Astrocyte (in vitro differentiated cells and primary cell): Measurements from ENCODE around the gene MRPL55.

Source experiments
- CTCF ChIP-seq: IDR thresholded peaks from 2 replicates; pipeline ENCODE4 v1.5.1; 2011; ENCODE audit warnings: low read depth, mild to moderate bottlenecking, inconsistent platforms, low read length, moderate library complexity; ENCODE audit not compliant: insufficient read depth
- EZH2 ChIP-seq: IDR thresholded peaks from 2 replicates; pipeline ENCODE4 v1.6.1; 2012; ENCODE audit warnings: mild to moderate bottlenecking, low read length, inconsistent platforms; ENCODE audit not compliant: insufficient read depth

- TF ChIP-seq CTCF: no peak
- TF ChIP-seq EZH2: no peak
Measured at GRCh38 chr1:228131766-228132165, 22.7 kb upstream of the MRPL55 start.
